HT1080 (cell line): ENCODE results near the gene FTCDNL1. TPM values are rescaled to one million over a fixed set of nuclear protein-coding genes. Genes with fewer than 3 reads are reported as not detected.
A peak's percentile ranks its signal among the peaks of the same experiment; 100 is the strongest.

Experiments
- DNase-seq: peaks from one replicate; pipeline ENCODE4 v3.0.0-alpha.2; 2015; ENCODE audit warnings: low read depth
- total RNA-seq: library from RNA; depleted of rRNA; stranded (reverse); fragments of >200 nt; shearing (Covaris generic); gene quantifications from 2 replicates; pipeline ENCODE4 v1.2.3, GENCODE V29; 2014

Gene FTCDNL1
- total RNA-seq, 1 experiment from 2014 or later: 2.0 TPM

GRCh38 chr2:199842631-199843395, 8.2 kb downstream of the FTCDNL1 start:
- no peak for DNase-seq

GRCh38 chr2:199841409-199841808, 9.6 kb downstream of the FTCDNL1 start:
- DNase-seq: no peak

GRCh38 chr2:199838399-199838798, 12.6 kb downstream of the FTCDNL1 start:
- DNase-seq: no peak

DNA sequence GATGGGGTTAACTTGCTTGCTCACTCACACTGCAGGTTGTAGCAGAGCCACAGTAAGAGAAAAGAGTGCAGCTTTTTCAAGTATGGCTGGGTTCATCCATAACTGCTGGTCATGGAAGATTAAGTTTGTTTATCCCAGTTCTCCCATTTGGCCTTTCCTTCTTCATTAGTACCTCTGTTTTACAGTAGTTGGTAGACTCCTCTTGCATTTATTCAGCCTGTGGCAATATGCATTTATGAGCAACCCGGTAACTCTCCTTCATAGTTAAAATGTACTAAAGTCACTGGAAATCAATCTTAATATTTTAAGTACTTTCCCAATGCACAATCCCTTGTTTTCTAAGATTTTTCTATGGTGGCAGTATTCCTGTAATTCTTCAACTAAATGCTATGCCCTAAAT, 14.0 kb downstream of the FTCDNL1 start:
- no peak for DNase-seq

DNA sequence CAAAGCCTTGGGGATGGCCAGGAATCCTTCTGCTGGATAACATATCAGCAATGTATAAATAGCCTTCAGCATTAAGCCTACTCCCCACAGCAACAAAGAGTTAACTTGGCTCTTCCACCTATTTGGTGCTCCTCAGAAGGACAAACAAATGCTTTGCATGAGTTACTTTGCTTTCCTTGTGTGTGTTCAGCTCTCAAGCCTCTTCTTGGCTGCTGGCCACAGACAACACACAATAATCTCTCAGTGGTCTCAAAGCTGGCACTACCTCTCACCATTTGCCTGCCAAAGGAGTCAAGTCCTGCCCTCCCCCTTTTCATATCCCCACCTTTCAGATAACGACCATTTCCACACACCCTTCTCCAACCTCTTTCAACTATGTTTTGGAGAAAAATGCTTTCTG, 17.5 kb downstream of the FTCDNL1 start:
- no peak for DNase-seq

DNA sequence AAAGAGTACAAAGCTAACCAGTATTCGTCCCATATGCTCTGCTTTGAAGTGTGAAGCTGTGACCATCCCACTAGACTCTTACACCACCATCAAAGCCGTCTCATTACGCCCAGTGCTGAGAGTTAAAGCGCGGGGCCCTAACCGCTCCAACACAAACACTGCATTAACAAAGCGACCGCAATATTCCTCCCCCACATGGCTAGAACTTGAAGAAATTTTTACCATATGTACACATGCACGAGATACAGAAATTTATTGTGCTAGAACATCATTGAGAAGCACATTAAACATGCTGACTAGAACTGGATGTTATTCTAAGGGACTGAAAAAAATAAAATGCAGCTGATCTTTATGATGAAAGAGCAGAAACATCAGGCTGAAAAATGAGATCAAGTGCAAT, 20.5 kb downstream of the FTCDNL1 start:
- DNase-seq: no peak

DNA sequence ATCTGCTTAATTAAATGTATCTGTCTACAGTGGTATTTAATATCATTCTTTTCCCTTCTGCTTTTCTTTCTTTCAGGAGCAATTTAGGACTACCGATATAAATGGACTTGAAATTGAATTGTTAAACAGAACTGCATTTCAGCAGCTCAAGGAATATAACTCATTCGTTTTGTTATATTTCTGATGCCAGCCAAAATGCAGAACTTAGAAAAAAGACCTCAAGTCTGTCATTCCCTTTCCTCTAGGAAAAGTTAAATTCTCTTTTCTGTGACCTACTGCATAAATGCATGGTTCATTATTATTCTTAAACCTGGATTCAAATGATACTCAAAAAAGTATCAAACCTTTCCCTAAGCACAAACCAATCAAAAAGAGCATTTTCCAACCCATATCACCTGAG, 21.4 kb downstream of the FTCDNL1 start:
- no peak for DNase-seq

GRCh38 chr2:199819746-199820145, 31.2 kb downstream of the FTCDNL1 start:
- no peak for DNase-seq

GRCh38 chr2:199818754-199819153, 32.2 kb downstream of the FTCDNL1 start:
- DNase-seq: no peak

GRCh38 chr2:199818026-199818425, 33.0 kb downstream of the FTCDNL1 start:
- DNase-seq: no peak

DNA sequence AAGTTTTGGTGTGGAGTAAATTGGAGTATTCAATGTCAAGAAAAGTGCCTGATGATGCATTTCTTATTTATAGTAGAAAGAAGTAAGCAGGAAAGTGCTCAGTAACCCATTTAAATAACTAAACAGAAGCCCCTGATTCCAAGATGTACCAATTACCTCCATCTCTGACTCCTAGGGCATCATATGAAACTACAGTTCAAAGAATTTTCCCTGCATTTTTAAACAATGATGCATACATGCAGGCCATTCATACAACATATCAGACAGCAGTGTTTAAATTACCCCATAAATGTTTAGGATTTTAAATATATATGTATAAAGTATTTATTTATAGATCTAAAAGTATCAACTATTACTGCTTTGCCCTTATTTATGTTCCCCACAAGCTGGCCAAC, 36.2 kb downstream of the FTCDNL1 start:
- no peak for DNase-seq

- DNase-seq: no peak
These were observed 36.7 kb downstream of the FTCDNL1 start for GRCh38 chr2:199814101-199814816.

DNA sequence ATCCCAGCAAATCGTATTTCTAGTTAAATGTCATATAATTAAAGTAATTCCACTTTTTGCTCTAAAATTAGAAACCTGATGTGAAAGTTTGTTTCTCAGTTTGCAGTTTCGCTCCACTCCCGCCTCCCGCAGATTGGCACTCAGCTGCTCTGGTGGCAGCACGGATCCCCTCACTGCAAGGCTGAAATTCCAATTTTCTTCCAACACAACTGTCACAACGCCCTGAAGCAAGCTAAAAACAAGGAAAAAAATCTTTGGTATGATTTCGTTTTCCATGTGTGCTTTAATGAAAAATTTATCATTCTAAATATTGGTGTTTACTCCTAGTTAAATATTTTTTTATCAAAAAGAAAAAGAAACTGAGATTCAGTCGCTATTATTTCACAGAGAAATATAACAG, 38.5 kb downstream of the FTCDNL1 start:
- no peak for DNase-seq

DNA sequence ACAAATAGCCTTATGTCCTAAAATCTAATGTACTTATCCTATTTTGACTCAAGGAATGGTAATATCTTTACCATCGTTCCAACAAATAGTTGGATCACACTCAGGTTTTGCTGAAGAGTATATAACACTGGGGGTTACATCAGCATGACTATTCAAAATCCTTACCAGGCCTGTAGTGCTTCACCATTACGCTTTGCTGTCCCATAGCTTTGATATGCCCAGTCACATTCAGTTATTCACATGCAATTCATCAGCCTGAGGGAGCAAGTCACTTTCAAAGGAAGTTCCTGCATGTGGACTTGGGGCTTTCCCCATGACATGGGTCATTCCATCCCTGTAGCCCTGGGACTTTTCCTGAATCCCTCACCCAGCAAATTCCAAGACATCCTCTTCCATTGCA, 39.6 kb downstream of the FTCDNL1 start:
- no peak for DNase-seq

GRCh38 chr2:199810422-199811171, 40.4 kb downstream of the FTCDNL1 start:
- peak; percentile 21 for DNase-seq

- DNase-seq: no peak
These were observed 43.0 kb downstream of the FTCDNL1 start for GRCh38 chr2:199807966-199808365.

GRCh38 chr2:199806179-199806578, 44.8 kb downstream of the FTCDNL1 start:
- DNase-seq: no peak

GRCh38 chr2:199804831-199805230, 46.2 kb downstream of the FTCDNL1 start:
- DNase-seq: no peak

DNA sequence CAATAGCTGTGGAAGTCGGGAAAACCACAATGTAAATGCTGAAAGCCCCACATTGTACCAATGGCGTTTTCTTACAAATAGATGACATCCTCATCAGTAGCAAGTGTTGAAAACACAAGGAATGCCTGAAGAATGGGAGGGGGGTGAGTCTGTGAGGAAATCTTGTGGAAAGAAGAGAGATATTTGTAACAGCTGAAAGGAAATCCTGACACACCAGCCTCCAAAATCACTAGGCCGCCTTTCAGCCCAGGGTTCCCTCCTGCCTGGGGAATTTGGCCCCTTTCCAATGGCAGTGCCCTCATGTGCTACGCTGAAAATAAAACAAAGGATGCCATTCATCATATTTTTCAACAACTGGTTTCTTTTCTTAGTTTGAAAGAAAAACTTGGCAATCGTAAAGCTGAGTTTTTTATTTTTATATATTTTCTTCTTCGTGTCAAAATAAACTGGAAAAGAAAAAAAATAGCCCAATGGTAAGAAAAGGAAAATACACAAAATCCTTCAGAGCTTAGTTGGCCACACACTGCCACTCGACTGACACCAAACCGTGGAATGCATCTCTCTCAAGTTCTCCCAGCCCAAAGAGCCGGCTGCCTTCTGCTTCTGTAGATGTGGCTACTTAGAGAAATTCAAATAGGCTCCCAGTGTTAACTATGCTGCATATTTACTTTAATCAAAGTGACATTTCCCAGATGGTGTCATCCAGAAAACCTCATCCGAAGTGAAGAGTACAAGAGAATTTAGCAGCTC, 52.0 kb downstream of the FTCDNL1 start:
- DNase-seq: peak; percentile 54

DNA sequence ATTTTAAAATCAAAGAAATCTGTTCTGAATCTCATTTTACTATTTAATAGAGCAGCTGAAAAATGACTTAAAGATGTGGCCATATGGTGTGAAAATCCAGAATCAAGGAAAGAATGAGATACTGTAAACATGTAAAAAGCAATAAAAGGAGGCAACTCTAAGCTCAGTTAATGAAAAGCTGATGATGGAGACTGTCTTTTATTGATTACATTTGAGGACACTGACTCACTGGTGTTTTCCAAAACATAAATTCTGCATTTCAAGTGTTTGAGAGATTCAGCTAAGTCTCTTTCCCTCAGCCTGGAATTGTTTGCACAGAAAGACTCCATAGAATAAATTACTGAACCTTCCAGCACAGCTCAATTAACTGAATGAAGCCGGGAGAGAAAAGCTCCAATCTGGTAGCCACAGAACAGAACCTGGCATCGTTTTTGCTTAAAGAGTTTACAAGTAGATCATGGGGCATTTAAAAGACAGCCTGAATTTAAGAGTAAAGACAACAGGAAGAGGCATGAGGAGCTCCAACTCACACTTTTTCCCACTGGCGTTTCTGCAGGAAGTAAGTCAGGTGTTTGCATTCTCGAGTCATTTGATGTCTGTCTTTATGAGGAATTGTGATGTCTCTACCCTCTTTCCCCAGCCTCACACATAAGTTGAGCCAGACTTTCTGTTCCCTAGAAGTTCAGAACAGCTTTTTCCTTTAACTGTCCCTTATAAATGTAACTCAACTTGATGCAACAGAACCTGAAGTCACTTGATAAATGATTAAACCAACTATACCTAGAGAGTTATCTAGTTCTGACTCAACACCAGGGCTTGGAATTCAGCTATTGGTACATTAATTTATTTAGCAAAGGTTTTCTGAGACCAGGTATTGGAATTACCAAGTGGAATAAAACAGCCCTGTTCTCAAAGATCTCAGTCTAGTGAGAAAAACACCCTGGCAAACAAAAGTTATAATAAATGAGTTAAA, 53.3 kb downstream of the FTCDNL1 start:
- DNase-seq: no peak
